Transverse colon (tissue), 3 donors: ENCODE data around the gene DOCK1.

Experiments used
- CTCF ChIP-seq, 5 experiments: fragments of 200-600 bp in 3 of 5; fragments of 450-650 bp in 2 of 5; sonication (generic) in 3 of 5; IDR thresholded peaks; 1 replicate in 2 of 5; 2 replicates in 3 of 5; pipeline ENCODE4 v1.5.1; 2016 to 2017; ENCODE audit warnings: antibody characterized with exemption in 5 of 5, inconsistent platforms in 3 of 5, mild to moderate bottlenecking in 2 of 5, moderate library complexity in 1 of 5
- POLR2A ChIP-seq: fragments of 450-650 bp; IDR thresholded peaks from one replicate; pipeline ENCODE4 v1.6.1; 2016; ENCODE audit warnings: antibody characterized with exemption, mild to moderate bottlenecking, moderate library complexity

GRCh38 chr10:126917975-126918908 lies 13.0 kb downstream of the DOCK1 start:
- TF ChIP-seq POLR2A (no peak), CTCF (IDR thresholded peaks at IDR 0.05) (no peak)
